Measurements from ENCODE around the gene HNRNPK. TPM values are rescaled to one million over a fixed set of nuclear protein-coding genes. Genes with fewer than 3 reads are reported as not detected.

The HNRNPK gene
- total RNA-seq = 497 and 512 TPM in 2 replicates
- long read RNA-seq, partial matches to known transcripts = 98 of 2,421 reads
- long read RNA-seq, other reads (novel, unspliced or antisense) = 2,320 of 2,421 reads

- peak within 1 kb of the TSS; percentile 100 for H3K27ac Mint-ChIP-seq (ENCODE audit: unreplicated experiment)
- peaks cover 46% of the 10 kb centered on the region for H3K4me1 Mint-ChIP-seq (ENCODE audit: unreplicated experiment)
- peaks cover 28% of the 10 kb centered on the region for H3K36me3 Mint-ChIP-seq (ENCODE audit: unreplicated experiment)
- peak within 1 kb of the TSS; percentile 94 for H3K4me3 Mint-ChIP-seq (ENCODE audit: unreplicated experiment)
- H3K9me3 Mint-ChIP-seq (ENCODE audit: unreplicated experiment) = no peaks in the 10 kb centered on the region
- peak; percentile 100 for DNase-seq (ENCODE audit: extremely low spot score, unreplicated experiment)
- no peaks in the 10 kb centered on the region for H3K27me3 Mint-ChIP-seq (ENCODE audit: unreplicated experiment)
- TF ChIP-seq CTCF (IDR thresholded peaks at IDR 0.05) = no peak
Measured at GRCh38 chr9:83979812-83980394, at the start of gene HNRNPK. HNRNPK (minus strand) TSS chr9:83980215; CDS start chr9:83978252, 1,963 bp downstream.

GRCh38 chr9:84027201-84027600, 47.2 kb upstream of the HNRNPK start:
- no peak for DNase-seq (ENCODE audit: extremely low spot score, unreplicated experiment)
- H3K4me3 Mint-ChIP-seq (ENCODE audit: unreplicated experiment) = no peak overlapping the region
- no peak for TF ChIP-seq CTCF (IDR thresholded peaks at IDR 0.05)
- no peaks in the 10 kb centered on the region for H3K36me3 Mint-ChIP-seq (ENCODE audit: unreplicated experiment)
- peaks cover 4% of the 10 kb centered on the region for H3K27me3 Mint-ChIP-seq (ENCODE audit: unreplicated experiment)
- H3K9me3 Mint-ChIP-seq (ENCODE audit: unreplicated experiment) = no peaks in the 10 kb centered on the region
- no peak overlapping the region for H3K27ac Mint-ChIP-seq (ENCODE audit: unreplicated experiment)
- H3K4me1 Mint-ChIP-seq (ENCODE audit: unreplicated experiment) = no peaks in the 10 kb centered on the region

GRCh38 chr9:84024041-84024575, 44.1 kb upstream of the HNRNPK start:
- TF ChIP-seq CTCF (IDR thresholded peaks at IDR 0.05) = no peak
- Mint-ChIP-seq H3K4me3 (ENCODE audit: unreplicated experiment) (no peak overlapping the region), H3K4me1 (ENCODE audit: unreplicated experiment) (no peaks in the 10 kb centered on the region), H3K27ac (ENCODE audit: unreplicated experiment) (no peak overlapping the region), H3K36me3 (ENCODE audit: unreplicated experiment) (no peaks in the 10 kb centered on the region), H3K9me3 (ENCODE audit: unreplicated experiment) (no peaks in the 10 kb centered on the region), H3K27me3 (ENCODE audit: unreplicated experiment) (peaks cover 2% of the 10 kb centered on the region)
- no peak for DNase-seq (ENCODE audit: extremely low spot score, unreplicated experiment)

- Mint-ChIP-seq H3K27me3 (ENCODE audit: unreplicated experiment) (no peaks in the 10 kb centered on the region), H3K36me3 (ENCODE audit: unreplicated experiment) (no peaks in the 10 kb centered on the region), H3K4me3 (ENCODE audit: unreplicated experiment) (no peak overlapping the region), H3K9me3 (ENCODE audit: unreplicated experiment) (peaks cover 3% of the 10 kb centered on the region), H3K4me1 (ENCODE audit: unreplicated experiment) (no peaks in the 10 kb centered on the region), H3K27ac (ENCODE audit: unreplicated experiment) (no peak overlapping the region)
- no peak for TF ChIP-seq CTCF (IDR thresholded peaks at IDR 0.05)
- DNase-seq (ENCODE audit: extremely low spot score, unreplicated experiment) = no peak
Measured at GRCh38 chr9:84007662-84008061, 27.6 kb upstream of the HNRNPK start.

- Mint-ChIP-seq H3K36me3 (ENCODE audit: unreplicated experiment) (peaks cover 10% of the 10 kb centered on the region), H3K4me1 (ENCODE audit: unreplicated experiment) (peaks cover 20% of the 10 kb centered on the region), H3K27ac (ENCODE audit: unreplicated experiment) (no peak overlapping the region), H3K27me3 (ENCODE audit: unreplicated experiment) (no peaks in the 10 kb centered on the region), H3K4me3 (ENCODE audit: unreplicated experiment) (no peak overlapping the region), H3K9me3 (ENCODE audit: unreplicated experiment) (no peaks in the 10 kb centered on the region)
- TF ChIP-seq CTCF (IDR thresholded peaks at IDR 0.05) = no peak
- DNase-seq (ENCODE audit: extremely low spot score, unreplicated experiment) = no peak
Measured at GRCh38 chr9:84003246-84003645, 23.2 kb upstream of the HNRNPK start.

All from osteocyte (in vitro differentiated cells).